HEK293 (cell line): ENCODE results near the gene CDK6.

Experiments
- ATF2 ChIP-seq: fragments of 450-650 bp; formaldehyde crosslinking; IDR thresholded peaks from 2 replicates; pipeline ENCODE4 v1.5.1; 2016; ENCODE audit warnings: missing biosample characterization, missing genetic modification characterization, low read depth
- ZBTB7A ChIP-seq: fragments of 450-650 bp; formaldehyde crosslinking; IDR thresholded peaks from 2 replicates; pipeline ENCODE4 v1.5.1; 2016; ENCODE audit warnings: low read depth, missing biosample characterization, missing genetic modification characterization
- ZNF311 ChIP-seq: fragments of 450-650 bp; formaldehyde crosslinking; IDR thresholded peaks from 2 replicates; pipeline ENCODE4 v1.5.1; 2017; ENCODE audit warnings: missing biosample characterization, missing genetic modification characterization, borderline replicate concordance
- ZNF350 ChIP-seq: fragments of 450-650 bp; formaldehyde crosslinking; IDR thresholded peaks from 2 replicates; pipeline ENCODE4 v1.5.0; 2017; ENCODE audit warnings: missing biosample characterization, mild to moderate bottlenecking, missing genetic modification characterization
- ZNF670 ChIP-seq: fragments of 450-650 bp; formaldehyde crosslinking; IDR thresholded peaks from 2 replicates; pipeline ENCODE4 v1.5.1; 2016; ENCODE audit warnings: missing biosample characterization, missing genetic modification characterization, low read depth
- ZNF747 ChIP-seq: fragments of 450-650 bp; formaldehyde crosslinking; IDR thresholded peaks from 2 replicates; pipeline ENCODE4 v1.5.1; 2016; ENCODE audit warnings: missing biosample characterization, missing genetic modification characterization
- TF ChIP-seq, protein P1 (sequence below): fragments of 450-650 bp; formaldehyde crosslinking; IDR thresholded peaks from 2 replicates; pipeline ENCODE4 v1.5.1; 2016; ENCODE audit warnings: missing biosample characterization, missing genetic modification characterization
- TF ChIP-seq, protein P2 (sequence below): fragments of 450-650 bp; formaldehyde crosslinking; IDR thresholded peaks from 2 replicates; pipeline ENCODE4 v1.5.1; 2017; ENCODE audit warnings: missing biosample characterization, missing genetic modification characterization
- TF ChIP-seq, protein P3 (sequence below): fragments of 450-650 bp; formaldehyde crosslinking; IDR thresholded peaks from 2 replicates; pipeline ENCODE4 v1.5.1; 2016; ENCODE audit warnings: missing biosample characterization, missing genetic modification characterization
- TF ChIP-seq, protein P4 (sequence below): fragments of 450-650 bp; formaldehyde crosslinking; IDR thresholded peaks from 2 replicates; pipeline ENCODE4 v1.5.1; 2016; ENCODE audit warnings: missing biosample characterization, missing genetic modification characterization

DNA sequence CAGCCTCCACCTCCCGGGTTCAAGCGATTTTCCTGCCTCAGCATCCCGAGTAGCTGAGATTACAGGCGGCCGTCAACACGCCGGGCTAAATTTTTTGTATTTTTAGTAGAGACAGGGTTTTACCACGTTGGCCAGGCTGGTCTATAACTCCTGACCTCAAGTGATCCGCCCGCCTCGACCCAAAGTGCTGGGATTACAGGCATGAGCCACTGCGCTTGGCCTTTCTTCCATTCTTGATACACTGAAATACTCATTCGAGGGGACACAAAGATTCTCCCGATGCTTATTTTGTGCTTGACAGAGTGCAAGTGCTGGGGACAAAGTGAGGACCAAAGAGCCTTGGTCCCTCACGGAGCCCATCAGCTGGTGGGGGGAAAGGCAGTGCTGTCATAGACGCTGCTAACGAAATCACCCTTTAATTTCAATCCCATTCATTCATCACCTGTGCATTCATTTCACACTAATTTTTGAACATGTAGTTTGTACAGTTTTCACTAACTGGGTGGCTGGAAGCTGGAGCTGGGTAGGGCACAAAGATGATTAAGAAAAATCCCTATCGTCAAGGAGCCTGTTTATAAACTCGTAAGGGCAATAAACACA, 245.6 kb downstream of the CDK6 start:
- TF ChIP-seq ZNF311 (no peak), ZNF350 (tag by site-specific recombination) (no peak), ZNF747 (tag by site-specific recombination) (no peak), ATF2 (tag by site-specific recombination) (no peak), ZBTB7A (tag by site-specific recombination) (no peak), ZNF670 (tag by site-specific recombination) (no peak)
- TF ChIP-seq, protein P1, sequence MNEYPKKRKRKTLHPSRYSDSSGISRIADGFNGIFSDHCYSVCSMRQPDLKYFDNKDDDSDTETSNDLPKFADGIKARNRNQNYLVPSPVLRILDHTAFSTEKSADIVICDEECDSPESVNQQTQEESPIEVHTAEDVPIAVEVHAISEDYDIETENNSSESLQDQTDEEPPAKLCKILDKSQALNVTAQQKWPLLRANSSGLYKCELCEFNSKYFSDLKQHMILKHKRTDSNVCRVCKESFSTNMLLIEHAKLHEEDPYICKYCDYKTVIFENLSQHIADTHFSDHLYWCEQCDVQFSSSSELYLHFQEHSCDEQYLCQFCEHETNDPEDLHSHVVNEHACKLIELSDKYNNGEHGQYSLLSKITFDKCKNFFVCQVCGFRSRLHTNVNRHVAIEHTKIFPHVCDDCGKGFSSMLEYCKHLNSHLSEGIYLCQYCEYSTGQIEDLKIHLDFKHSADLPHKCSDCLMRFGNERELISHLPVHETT (tag by site-specific recombination): no peak
- TF ChIP-seq, protein P2, sequence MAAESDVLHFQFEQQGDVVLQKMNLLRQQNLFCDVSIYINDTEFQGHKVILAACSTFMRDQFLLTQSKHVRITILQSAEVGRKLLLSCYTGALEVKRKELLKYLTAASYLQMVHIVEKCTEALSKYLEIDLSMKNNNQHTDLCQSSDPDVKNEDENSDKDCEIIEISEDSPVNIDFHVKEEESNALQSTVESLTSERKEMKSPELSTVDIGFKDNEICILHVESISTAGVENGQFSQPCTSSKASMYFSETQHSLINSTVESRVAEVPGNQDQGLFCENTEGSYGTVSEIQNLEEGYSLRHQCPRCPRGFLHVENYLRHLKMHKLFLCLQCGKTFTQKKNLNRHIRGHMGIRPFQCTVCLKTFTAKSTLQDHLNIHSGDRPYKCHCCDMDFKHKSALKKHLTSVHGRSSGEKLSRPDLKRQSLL: no peak
- TF ChIP-seq, protein P3, sequence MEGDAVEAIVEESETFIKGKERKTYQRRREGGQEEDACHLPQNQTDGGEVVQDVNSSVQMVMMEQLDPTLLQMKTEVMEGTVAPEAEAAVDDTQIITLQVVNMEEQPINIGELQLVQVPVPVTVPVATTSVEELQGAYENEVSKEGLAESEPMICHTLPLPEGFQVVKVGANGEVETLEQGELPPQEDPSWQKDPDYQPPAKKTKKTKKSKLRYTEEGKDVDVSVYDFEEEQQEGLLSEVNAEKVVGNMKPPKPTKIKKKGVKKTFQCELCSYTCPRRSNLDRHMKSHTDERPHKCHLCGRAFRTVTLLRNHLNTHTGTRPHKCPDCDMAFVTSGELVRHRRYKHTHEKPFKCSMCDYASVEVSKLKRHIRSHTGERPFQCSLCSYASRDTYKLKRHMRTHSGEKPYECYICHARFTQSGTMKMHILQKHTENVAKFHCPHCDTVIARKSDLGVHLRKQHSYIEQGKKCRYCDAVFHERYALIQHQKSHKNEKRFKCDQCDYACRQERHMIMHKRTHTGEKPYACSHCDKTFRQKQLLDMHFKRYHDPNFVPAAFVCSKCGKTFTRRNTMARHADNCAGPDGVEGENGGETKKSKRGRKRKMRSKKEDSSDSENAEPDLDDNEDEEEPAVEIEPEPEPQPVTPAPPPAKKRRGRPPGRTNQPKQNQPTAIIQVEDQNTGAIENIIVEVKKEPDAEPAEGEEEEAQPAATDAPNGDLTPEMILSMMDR (tag by site-specific recombination): no peak
- TF ChIP-seq, protein P4, sequence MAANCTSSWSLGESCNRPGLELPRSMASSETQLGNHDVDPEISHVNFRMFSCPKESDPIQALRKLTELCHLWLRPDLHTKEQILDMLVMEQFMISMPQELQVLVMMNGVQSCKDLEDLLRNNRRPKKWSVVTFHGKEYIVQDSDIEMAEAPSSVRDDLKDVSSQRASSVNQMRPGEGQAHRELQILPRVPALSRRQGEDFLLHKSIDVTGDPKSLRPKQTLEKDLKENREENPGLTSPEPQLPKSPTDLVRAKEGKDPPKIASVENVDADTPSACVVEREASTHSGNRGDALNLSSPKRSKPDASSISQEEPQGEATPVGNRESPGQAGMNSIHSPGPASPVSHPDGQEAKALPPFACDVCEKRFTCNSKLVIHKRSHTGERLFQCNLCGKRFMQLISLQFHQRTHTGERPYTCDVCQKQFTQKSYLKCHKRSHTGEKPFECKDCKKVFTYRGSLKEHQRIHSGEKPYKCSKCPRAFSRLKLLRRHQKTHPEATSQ (tag by site-specific recombination): no peak
